ENCODE measurements around the gene TPST1. TPM values are rescaled to one million over a fixed set of nuclear protein-coding genes. Genes with fewer than 3 reads are reported as not detected.
A peak's percentile ranks its signal among the peaks of the same experiment; 100 is the strongest.

Gene TPST1
- total and polyA plus RNA-seq, 9 of the 15 experiments (the other 6 are each of a cell fraction or from before 2014, with no cell fraction given), result 0.15 to 2.2 (median 0.53) TPM

DNA sequence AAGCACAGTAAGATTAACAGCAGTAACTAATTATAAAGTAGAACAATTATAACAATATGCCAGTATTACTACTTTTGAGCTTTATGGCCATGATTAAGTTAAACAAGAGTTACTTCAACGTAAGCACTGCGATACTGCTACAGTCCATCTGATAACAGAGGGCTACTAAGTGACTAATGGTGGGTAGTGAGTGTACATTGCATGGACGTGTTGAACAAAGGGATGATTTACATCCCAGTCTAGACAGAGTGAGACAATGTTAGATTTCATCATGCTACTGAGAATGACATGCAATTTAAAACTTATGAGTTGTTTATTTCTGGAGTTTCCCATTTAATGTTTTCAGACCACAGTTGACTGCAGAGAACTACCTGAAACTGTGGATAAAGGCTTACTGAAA is 45.6 kb downstream of the TPST1 start (continued):
- TF ChIP-seq, protein P1, sequence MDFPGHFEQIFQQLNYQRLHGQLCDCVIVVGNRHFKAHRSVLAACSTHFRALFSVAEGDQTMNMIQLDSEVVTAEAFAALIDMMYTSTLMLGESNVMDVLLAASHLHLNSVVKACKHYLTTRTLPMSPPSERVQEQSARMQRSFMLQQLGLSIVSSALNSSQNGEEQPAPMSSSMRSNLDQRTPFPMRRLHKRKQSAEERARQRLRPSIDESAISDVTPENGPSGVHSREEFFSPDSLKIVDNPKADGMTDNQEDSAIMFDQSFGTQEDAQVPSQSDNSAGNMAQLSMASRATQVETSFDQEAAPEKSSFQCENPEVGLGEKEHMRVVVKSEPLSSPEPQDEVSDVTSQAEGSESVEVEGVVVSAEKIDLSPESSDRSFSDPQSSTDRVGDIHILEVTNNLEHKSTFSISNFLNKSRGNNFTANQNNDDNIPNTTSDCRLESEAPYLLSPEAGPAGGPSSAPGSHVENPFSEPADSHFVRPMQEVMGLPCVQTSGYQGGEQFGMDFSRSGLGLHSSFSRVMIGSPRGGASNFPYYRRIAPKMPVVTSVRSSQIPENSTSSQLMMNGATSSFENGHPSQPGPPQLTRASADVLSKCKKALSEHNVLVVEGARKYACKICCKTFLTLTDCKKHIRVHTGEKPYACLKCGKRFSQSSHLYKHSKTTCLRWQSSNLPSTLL (IDR thresholded peaks at IDR 0.05), result no peak
- no peak for TF ChIP-seq ETS2 (tag; IDR thresholded peaks at IDR 0.05; ENCODE audit: borderline replicate concordance, poor library complexity, severe bottlenecking)
- no peak for TF ChIP-seq ZNF75A (CRISPR knock-in tag; IDR thresholded peaks at IDR 0.05)
- TF ChIP-seq ZEB2 (IDR thresholded peaks at IDR 0.05), result no peak
- no peak for TF ChIP-seq SUPT5H (IDR thresholded peaks at IDR 0.05)
- no peak for TF ChIP-seq NR2C2 (CRISPR knock-in tag; IDR thresholded peaks at IDR 0.05)
- no peak; the same call in 1 of the 2 replicates for TF ChIP-seq NR2C2 (tag; IDR thresholded peaks at IDR 0.05)
- no peak for TF ChIP-seq KLF1 (tag; IDR thresholded peaks at IDR 0.05)
- peak; percentile 55; the same call in 1 of the 2 replicates for TF ChIP-seq ATF7 (IDR thresholded peaks at IDR 0.05)
- no peak for TF ChIP-seq NR4A1 (CRISPR knock-in tag; IDR thresholded peaks at IDR 0.05)
- TF ChIP-seq NR4A1 (tag; IDR thresholded peaks at IDR 0.05), result no peak
- TF ChIP-seq PHF8 (IDR thresholded peaks at IDR 0.05; ENCODE audit: borderline replicate concordance, low read length), result no peak
- peak; percentile 49; the same call in 1 of the 2 replicates for TF ChIP-seq SMARCE1 (IDR thresholded peaks at IDR 0.05)
- TF ChIP-seq TCF7 (IDR thresholded peaks at IDR 0.05; ENCODE audit: borderline replicate concordance), result no peak
- TF ChIP-seq ZNF12 (CRISPR knock-in tag; IDR thresholded peaks at IDR 0.05), result no peak
- TF ChIP-seq TFAM (CRISPR knock-in tag; conservative IDR thresholded peaks at IDR 0.05), result no peak
- no peak for TF ChIP-seq NR3C1 (CRISPR knock-in tag; IDR thresholded peaks at IDR 0.05)
- no peak for TF ChIP-seq MAFK (IDR thresholded peaks at IDR 0.05; ENCODE audit: low read length)
- TF ChIP-seq ZFP30 (CRISPR knock-in tag; IDR thresholded peaks at IDR 0.05; ENCODE audit: borderline replicate concordance), result no peak
- 0 out of 2 replicates have a peak, but pooled peaks have one; percentile 19 for TF ChIP-seq FOXJ2 (tag; IDR thresholded peaks at IDR 0.05)
- no peak for TF ChIP-seq ZNF696 (CRISPR knock-in tag; conservative IDR thresholded peaks at IDR 0.05)
- peak; percentile 68 for TF ChIP-seq MAFG (tag; conservative IDR thresholded peaks at IDR 0.05)
- no peak for TF ChIP-seq ZNF57 (CRISPR knock-in tag; IDR thresholded peaks at IDR 0.05)
- no peak for TF ChIP-seq KDM5B (IDR thresholded peaks at IDR 0.05; ENCODE audit: insufficient replicate concordance, low read depth, low read length)
- TF ChIP-seq, protein P2, sequence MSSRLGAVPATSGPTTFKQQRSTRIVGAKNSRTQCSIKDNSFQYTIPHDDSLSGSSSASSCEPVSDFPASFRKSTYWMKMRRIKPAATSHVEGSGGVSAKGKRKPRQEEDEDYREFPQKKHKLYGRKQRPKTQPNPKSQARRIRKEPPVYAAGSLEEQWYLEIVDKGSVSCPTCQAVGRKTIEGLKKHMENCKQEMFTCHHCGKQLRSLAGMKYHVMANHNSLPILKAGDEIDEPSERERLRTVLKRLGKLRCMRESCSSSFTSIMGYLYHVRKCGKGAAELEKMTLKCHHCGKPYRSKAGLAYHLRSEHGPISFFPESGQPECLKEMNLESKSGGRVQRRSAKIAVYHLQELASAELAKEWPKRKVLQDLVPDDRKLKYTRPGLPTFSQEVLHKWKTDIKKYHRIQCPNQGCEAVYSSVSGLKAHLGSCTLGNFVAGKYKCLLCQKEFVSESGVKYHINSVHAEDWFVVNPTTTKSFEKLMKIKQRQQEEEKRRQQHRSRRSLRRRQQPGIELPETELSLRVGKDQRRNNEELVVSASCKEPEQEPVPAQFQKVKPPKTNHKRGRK (tag; IDR thresholded peaks at IDR 0.05), result no peak
- no peak for TF ChIP-seq POLR2AphosphoS2 (IDR thresholded peaks at IDR 0.05; ENCODE audit: low read length)
- no peak for TF ChIP-seq NFYB (IDR thresholded peaks at IDR 0.05; ENCODE audit: extremely low read depth, insufficient read length)
- TF ChIP-seq, protein P3, sequence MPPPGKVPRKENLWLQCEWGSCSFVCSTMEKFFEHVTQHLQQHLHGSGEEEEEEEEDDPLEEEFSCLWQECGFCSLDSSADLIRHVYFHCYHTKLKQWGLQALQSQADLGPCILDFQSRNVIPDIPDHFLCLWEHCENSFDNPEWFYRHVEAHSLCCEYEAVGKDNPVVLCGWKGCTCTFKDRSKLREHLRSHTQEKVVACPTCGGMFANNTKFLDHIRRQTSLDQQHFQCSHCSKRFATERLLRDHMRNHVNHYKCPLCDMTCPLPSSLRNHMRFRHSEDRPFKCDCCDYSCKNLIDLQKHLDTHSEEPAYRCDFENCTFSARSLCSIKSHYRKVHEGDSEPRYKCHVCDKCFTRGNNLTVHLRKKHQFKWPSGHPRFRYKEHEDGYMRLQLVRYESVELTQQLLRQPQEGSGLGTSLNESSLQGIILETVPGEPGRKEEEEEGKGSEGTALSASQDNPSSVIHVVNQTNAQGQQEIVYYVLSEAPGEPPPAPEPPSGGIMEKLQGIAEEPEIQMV (tag; conservative IDR thresholded peaks at IDR 0.05; ENCODE audit: low read depth), result no peak

All from K562 (cell line).